K562 (cell line): ENCODE measurements around the gene C9orf153. TPM values are rescaled to one million over a fixed set of nuclear protein-coding genes. Genes with fewer than 3 reads are reported as not detected.

Experiments
- ATAC-seq: fragments of 200-7000 bp; cut with Tn5 transposase; 3 replicates; pipeline ENCODE4 v1.9.1; 2020; ENCODE audit warnings: moderate library complexity
- BruUV-seq: library from RNA; stranded (reverse); fragments of 400-500 nt; replicated peaks from 2 replicates; lab custom pipeline; 2021; lab: Mats Ljungman, UMichigan
- CTCF ChIA-PET: fragments of 300-600 bp; formaldehyde crosslinking; extraction: SDS; loops from one replicate; lab custom pipeline; 2021; ENCODE audit warnings: low intra/inter-chr PET ratio; lab: Yijun Ruan, JAX
- POLR2A ChIA-PET: fragments of 300-600, 350-650 bp; sonication (Branson Sonifier 250); formaldehyde crosslinking; extraction: SDS; loops from one replicate; lab custom pipeline; 2021; ENCODE audit warnings: antibody characterized with exemption, inconsistent platforms; lab: Yijun Ruan, JAX
- DNase-seq, 4 experiments: peaks; one replicate each; pipeline versions ENCODE4 v3.0.0 to v3.0.0-alpha.2; 2011 to 2018; ENCODE audit warnings: low spot score in 3 of 4, mixed read lengths in 3 of 4; ENCODE audit errors: extremely low read depth in 1 of 4
- FAIRE-seq: peaks from 2 replicates; lab custom pipeline; 2011; peaks lifted over from hg19 to GRCh38; lab: Jason Lieb, UNC
- H2AFZ ChIP-seq: 2 replicates; pipeline ENCODE4 v1.6.0; 2011; ENCODE audit warnings: low read depth, low read length, control low read depth, inconsistent platforms
- H3K27ac ChIP-seq: fragments of 200-600 bp; 3 replicates; pipeline ENCODE4 v1.8.0; 2011; ENCODE audit warnings: low read depth, mild to moderate bottlenecking, control low read depth, inconsistent platforms, low read length, moderate library complexity, mixed read lengths; ENCODE audit errors: extremely low read depth
- H3K27me3 ChIP-seq, 2 experiments: fragments of 300-600 bp in 1 of 2; 2 replicates in 1 of 2; 3 replicates in 1 of 2; pipeline versions ENCODE4 v1.6.0 to v1.8.0; 2011; ENCODE audit warnings: inconsistent platforms in 2 of 2, low read length in 2 of 2, mild to moderate bottlenecking in 1 of 2, mixed read lengths in 1 of 2, moderate library complexity in 1 of 2; ENCODE audit not compliant: control insufficient read depth in 2 of 2, insufficient read depth in 2 of 2
- H3K36me3 ChIP-seq: fragments of 300-600 bp; 3 replicates; pipeline ENCODE4 v1.8.0; 2011; ENCODE audit warnings: mild to moderate bottlenecking, low read length, inconsistent platforms; ENCODE audit not compliant: control insufficient read depth, insufficient read depth
- H3K4me1 ChIP-seq, 2 experiments: fragments of 200-600 bp in 1 of 2; replicated peaks in 1 of 2; 2 replicates in 1 of 2; 3 replicates in 1 of 2; pipeline versions ENCODE4 v1.5.1 to v1.8.0; 2011; ENCODE audit warnings: inconsistent platforms in 2 of 2, low read length in 2 of 2, mild to moderate bottlenecking in 1 of 2, mixed read lengths in 1 of 2, moderate library complexity in 1 of 2; ENCODE audit not compliant: control insufficient read depth in 2 of 2, insufficient read depth in 2 of 2
- H3K4me2 ChIP-seq: 2 replicates; pipeline ENCODE4 v1.6.1; 2011; ENCODE audit warnings: low read length, control low read depth, inconsistent platforms, mixed read lengths; ENCODE audit not compliant: insufficient read depth
- H3K4me3 ChIP-seq: fragments of 200-600 bp; sonication (generic), shearing (Covaris generic); 2 replicates; pipeline ENCODE4 v1.5.1; 2016; ENCODE audit warnings: control low read depth, inconsistent platforms
- H3K79me2 ChIP-seq: fragments of 200-600 bp; 3 replicates; pipeline ENCODE4 v1.8.0; 2011; ENCODE audit warnings: low read length, inconsistent platforms; ENCODE audit not compliant: control insufficient read depth, insufficient read depth
- H3K9ac ChIP-seq, 2 experiments: 2 replicates each; pipeline versions ENCODE4 v1.6.0 to v1.6.1; 2011; ENCODE audit warnings: low read depth in 2 of 2, low read length in 2 of 2, control low read depth in 1 of 2, inconsistent platforms in 1 of 2, mild to moderate bottlenecking in 1 of 2, mixed read lengths in 1 of 2; ENCODE audit not compliant: insufficient read depth in 1 of 2
- H3K9me1 ChIP-seq: one replicate; pipeline ENCODE4 v1.6.0; 2011; ENCODE audit warnings: inconsistent platforms, mild to moderate bottlenecking, low read length, moderate library complexity; ENCODE audit not compliant: control insufficient read depth, insufficient read depth
- H3K9me3 ChIP-seq: replicated peaks from 2 replicates; pipeline ENCODE4 v1.5.1; 2011; ENCODE audit warnings: low read depth, low read length, inconsistent platforms; ENCODE audit not compliant: control insufficient read depth, insufficient read depth
- H4K20me1 ChIP-seq: replicated peaks from 2 replicates; pipeline ENCODE4 v1.6.1; 2011; ENCODE audit warnings: low read length, inconsistent platforms, mixed read lengths; ENCODE audit not compliant: control insufficient read depth, insufficient read depth
- CBFB ChIP-seq: sonication (generic); formaldehyde crosslinking; IDR thresholded peaks from 2 replicates; pipeline ENCODE4 v1.4.0; 2020; ENCODE audit warnings: mild to moderate bottlenecking, missing genetic modification reagents
- CHD1 ChIP-seq: fragments of 200-600 bp; sonication (generic); IDR thresholded peaks from one replicate; pipeline ENCODE4 v1.6.1; 2012; ENCODE audit warnings: mild to moderate bottlenecking, moderate library complexity, low read length, inconsistent platforms
- EGR1 ChIP-seq: fragments of 450-650 bp; conservative IDR thresholded peaks from 2 replicates; pipeline ENCODE4 v1.6.1; 2017; ENCODE audit warnings: mild to moderate bottlenecking
- L3MBTL2 ChIP-seq: fragments of 450-650 bp; IDR thresholded peaks from 2 replicates; pipeline ENCODE4 v1.6.1; 2016; ENCODE audit warnings: mild to moderate bottlenecking, moderate library complexity
- MGA ChIP-seq: fragments of 450-650 bp; IDR thresholded peaks from 2 replicates; pipeline ENCODE4 v1.6.1; 2016; ENCODE audit warnings: mild to moderate bottlenecking, moderate library complexity
- NR2C1 ChIP-seq, 2 experiments: fragments of 450-650 bp; IDR thresholded peaks; 2 replicates each; pipeline ENCODE4 v1.6.1; 2017; ENCODE audit warnings: mild to moderate bottlenecking in 2 of 2, antibody characterized with exemption in 1 of 2, inconsistent platforms in 1 of 2, missing compliant biosample characterization in 1 of 2, missing genetic modification characterization in 1 of 2
- PHF8 ChIP-seq: fragments of 200-600 bp; sonication (generic); IDR thresholded peaks from 2 replicates; pipeline ENCODE4 v1.6.1; 2012; ENCODE audit warnings: mixed run types, mild to moderate bottlenecking, inconsistent platforms, low read length, moderate library complexity, borderline replicate concordance
- TOE1 ChIP-seq, 2 experiments: fragments of 450-650 bp in 1 of 2; sonication (generic) in 1 of 2; formaldehyde crosslinking in 1 of 2; IDR thresholded peaks; 2 replicates each; pipeline versions ENCODE4 v1.7.1 to v1.8.0; 2016 to 2022; ENCODE audit warnings: borderline replicate concordance in 2 of 2, mild to moderate bottlenecking in 2 of 2, antibody characterized with exemption in 1 of 2, inconsistent platforms in 1 of 2, low read depth in 1 of 2, missing genetic modification reagents in 1 of 2, moderate library complexity in 1 of 2
- ZNF644 ChIP-seq: fragments of 200-800 bp; sonication (Bioruptor generic); IDR thresholded peaks from 2 replicates; pipeline ENCODE4 v1.6.1; 2016; ENCODE audit warnings: low read depth, missing genetic modification characterization, missing compliant biosample characterization
- WGBS: fragments of 100-300 bp; shearing (Covaris generic); methylation state at CpG from one replicate; pipeline ENCODE4 v1.1.6; 2016; ENCODE audit warnings: low coverage, mixed read lengths; ENCODE audit not compliant: insufficient coverage; ENCODE audit errors: missing lambda C conversion rate; 5-methylcytosine and 5-hydroxymethylcytosine counted together
- in situ Hi-C: fragments of 300-500 bp; cut with MboI; formaldehyde crosslinking; loops from 4 replicates; pipeline ENCODE4 v1.15.0; 2018; ENCODE audit warnings: inconsistent platforms, mixed read lengths
- intact Hi-C: fragments of 100-400 bp; cut with micrococcal nuclease; formaldehyde crosslinking; loops from 2 replicates; pipeline ENCODE4 v1.14.2; 2022
- polyA plus RNA-seq, 8 experiments: library from polyadenylated mRNA; depleted of rRNA in 4 of 8; stranded (reverse) in 5 of 8; unstranded in 3 of 8; fragments of >200 nt; fragmentation: Nextera tagmentation in 2 of 8; fragmentation: Illumina TruSeq in 1 of 8; extraction: Ambion mirVana in 2 of 8; extraction: Trizol in 1 of 8; gene quantifications; 2 replicates each; pipeline versions ENCODE4 v1.2.1 to v1.2.3, GENCODE V29; 2011 to 2014; ENCODE audit warnings: inconsistent platforms in 1 of 8, missing spikeins in 1 of 8
- total RNA-seq, 7 experiments: library from RNA; depleted of rRNA in 6 of 7; stranded (reverse); fragments of >200 nt in 6 of 7; fragmentation: Illumina TruSeq in 2 of 7; extraction: Trizol in 2 of 7; gene quantifications; 2 replicates each; pipeline versions ENCODE4 v1.2.1 to v1.2.3, GENCODE V29; 2011 to 2021; ENCODE audit warnings: low replicate concordance in 1 of 7

C9orf153 gene
- total and polyA plus RNA-seq, 9 of the 15 experiments (the other 6 are each of a cell fraction or from before 2014, with no cell fraction given), result 0.07 to 1.2 (median 0.11) TPM; not detected in 5

GRCh38 chr9:86281593-86282076 lies 22.2 kb upstream of the C9orf153 start:
- CTCF ChIA-PET, result no interaction called here
- in situ Hi-C loops (no loop called here), intact Hi-C loops (loop anchor here (2.0 kb wide), 1 partner anchor 73 kb away; the partner anchor contains the start of gene TUT7)
- ATAC-seq, result peak; percentile 55
- Histone ChIP-seq H3K9ac (peak overlapping the region; percentile 83 to 93), H3K27me3 (no peaks in the 10 kb centered on the region), H3K4me3 (peak overlapping the region; percentile 83), H2AFZ (peak overlapping the region; percentile 90), H4K20me1 (no peaks in the 10 kb centered on the region), H3K4me2 (peak overlapping the region; percentile 85), H3K4me1 (peaks cover 21 to 31% of the 10 kb centered on the region in 2 experiments; a peak in 4 of 5 replicates), H3K9me3 (no peaks in the 10 kb centered on the region), H3K36me3 (peaks cover 30% of the 10 kb centered on the region; the same call in 2 of the 3 replicates), H3K79me2 (peaks cover 53% of the 10 kb centered on the region), H3K27ac (peak overlapping the region; percentile 94), H3K9me1 (no peaks in the 10 kb centered on the region)
- BruUV-seq, result TSS peak; percentile 49
- DNase-seq, result no peak
- WGBS, result 0% methylated on average over 15 of the region's 31 CpGs
- FAIRE-seq, result peak; percentile 49
- POLR2A ChIA-PET, result interaction anchor here (1.5 kb wide), 1 partner anchor 18 kb away, joined by 6 read pairs; no protein-coding TSS in a partner anchor
- TF ChIP-seq NR2C1 (IDR thresholded peaks at IDR 0.05), result peak; percentile 70
- peak; percentile 69 for TF ChIP-seq NR2C1 (tag; IDR thresholded peaks at IDR 0.05)
- TF ChIP-seq CBFB (CRISPR knock-in tag), result 0 out of 2 replicates have a peak, but pooled peaks have one; percentile 16
- TF ChIP-seq MGA, result 0 out of 2 replicates have a peak, but pooled peaks have one; percentile 25
- TF ChIP-seq L3MBTL2, result peak; percentile 39; the same call in 1 of the 2 replicates
- no peak for TF ChIP-seq ZNF644 (tag)
- peak; percentile 87 for TF ChIP-seq EGR1
- TF ChIP-seq PHF8, result peak; percentile 11; the same call in 1 of the 2 replicates
- peak; percentile 43 for TF ChIP-seq CHD1
- TF ChIP-seq TOE1 (IDR thresholded peaks at IDR 0.05; ENCODE audit: borderline replicate concordance), result 0 out of 2 replicates have a peak, but pooled peaks have one; percentile 34
- no peak for TF ChIP-seq TOE1 (CRISPR knock-in tag; IDR thresholded peaks at IDR 0.05; ENCODE audit: borderline replicate concordance, low read depth)
